T-helper 22 cell (primary cell): ENCODE data around the gene CSF3R.

Experiments
- DNase-seq: peaks from one replicate; pipeline ENCODE4 v3.0.0-alpha.2; 2020; ENCODE audit warnings: low read depth

Gene CSF3R

GRCh38 chr1:36457691-36458090 is 25.0 kb downstream of the CSF3R start:
- DNase-seq = no peak

- DNase-seq = no peak
Measured at GRCh38 chr1:36456391-36456928, 26.3 kb downstream of the CSF3R start.

DNA sequence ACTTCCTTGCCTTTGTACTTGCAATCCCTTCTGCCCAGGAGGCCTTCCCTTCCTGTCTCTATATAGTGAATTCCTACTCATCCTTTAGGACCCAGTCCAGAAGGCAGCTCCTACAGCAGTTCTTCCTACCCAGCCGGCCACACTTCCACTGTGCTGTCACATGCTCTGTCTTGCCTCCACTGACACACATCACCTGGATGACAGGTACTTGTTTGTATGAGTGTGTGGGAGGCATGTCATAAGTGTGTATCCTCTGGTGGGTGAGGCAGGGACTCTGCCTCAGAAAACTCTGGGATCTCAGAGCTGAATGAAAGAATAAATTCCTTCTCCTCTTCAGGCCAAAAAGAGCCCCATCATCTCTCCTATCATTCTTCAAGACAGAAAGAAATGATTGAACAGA is 27.3 kb downstream of the CSF3R start:
- DNase-seq = no peak

- DNase-seq = no peak
Measured at GRCh38 chr1:36453600-36454388, 28.9 kb downstream of the CSF3R start.

DNA sequence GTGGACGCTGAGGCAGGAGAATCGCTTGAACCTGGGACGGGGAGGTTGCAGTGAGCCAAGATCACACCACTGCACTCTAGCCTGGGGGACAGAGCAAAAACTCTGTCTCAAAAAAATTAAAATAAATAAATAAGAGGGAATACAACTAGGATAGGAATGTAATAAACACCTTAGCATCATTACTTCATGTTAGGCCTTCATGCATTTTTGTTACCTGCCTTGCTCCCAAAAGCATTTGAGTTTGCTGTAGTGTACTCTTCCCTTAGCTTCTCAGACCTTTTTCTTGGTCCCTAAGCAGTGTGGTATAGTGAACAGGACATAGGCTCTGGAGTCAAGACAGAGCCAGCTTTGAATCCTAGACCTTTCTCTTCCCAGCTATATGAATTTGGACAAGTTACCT is 29.7 kb downstream of the CSF3R start:
- no peak for DNase-seq

GRCh38 chr1:36450919-36451305 is 31.8 kb downstream of the CSF3R start:
- DNase-seq = no peak

DNA sequence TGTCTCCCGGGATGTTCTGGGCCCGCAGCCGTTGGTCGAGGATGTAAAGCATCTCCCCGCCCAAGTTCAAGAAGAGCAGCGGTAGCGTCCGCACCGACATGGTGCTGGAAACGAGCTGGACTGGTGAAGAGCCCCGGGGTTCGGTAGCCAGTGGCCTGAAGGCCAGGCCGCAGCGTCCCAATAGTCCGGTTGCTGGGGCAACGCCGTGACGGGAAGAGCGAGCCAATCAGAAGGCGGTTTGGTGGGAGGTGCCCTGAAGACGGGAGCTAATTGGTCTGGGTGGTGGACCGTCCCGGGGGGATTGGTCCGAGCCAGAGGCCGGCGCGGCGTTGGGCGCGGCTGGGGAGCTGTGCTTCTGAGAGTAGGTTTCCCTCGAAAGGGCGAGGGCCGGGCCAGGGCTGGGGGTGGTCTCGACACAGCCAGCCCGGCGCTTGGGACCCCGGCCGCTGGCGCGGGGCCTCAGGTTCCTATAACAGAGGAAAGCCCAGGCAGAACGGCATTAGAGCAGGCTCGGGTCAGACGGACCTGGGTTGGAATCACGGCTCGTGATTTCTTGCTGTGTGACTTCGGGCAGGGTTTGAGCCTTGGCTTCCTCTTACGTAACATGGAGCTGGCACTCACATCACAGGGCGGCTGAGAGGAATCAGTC is 32.3 kb downstream of the CSF3R start, which contains the start of gene OSCP1:
OSCP1 (minus strand) TSS at position 182 of the 649 bp plus-strand sequence; CDS start at position 100, 82 bp downstream.
- peak; percentile 78 for DNase-seq

GRCh38 chr1:36448530-36449056 is 34.1 kb downstream of the CSF3R start:
- DNase-seq = no peak

- DNase-seq = no peak
Measured at GRCh38 chr1:36447450-36447849, 35.3 kb downstream of the CSF3R start.

- no peak for DNase-seq
Measured at GRCh38 chr1:36446746-36447145, 36.0 kb downstream of the CSF3R start.

DNA sequence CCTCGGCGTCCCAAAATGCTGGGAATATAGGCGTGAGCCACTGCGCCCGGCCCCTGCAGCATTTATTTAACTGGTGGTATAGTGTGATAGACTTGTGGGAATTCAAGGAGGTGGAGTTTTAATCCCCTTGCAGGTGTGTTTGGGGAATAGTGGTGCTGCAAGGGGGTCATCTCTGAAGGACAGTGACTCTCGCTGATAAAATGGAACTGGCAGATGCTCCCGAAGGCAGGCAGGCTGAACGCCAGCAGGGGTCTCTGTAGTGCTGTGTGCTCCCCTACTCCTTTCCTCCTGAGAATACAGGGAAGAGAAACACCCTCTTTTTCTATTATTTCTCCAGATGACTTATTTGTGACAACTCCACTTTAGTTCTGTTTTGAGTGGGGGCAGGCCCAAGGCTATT is 36.4 kb downstream of the CSF3R start:
- DNase-seq = no peak

- DNase-seq = no peak
Measured at GRCh38 chr1:36443297-36443696, 39.4 kb downstream of the CSF3R start.

DNA sequence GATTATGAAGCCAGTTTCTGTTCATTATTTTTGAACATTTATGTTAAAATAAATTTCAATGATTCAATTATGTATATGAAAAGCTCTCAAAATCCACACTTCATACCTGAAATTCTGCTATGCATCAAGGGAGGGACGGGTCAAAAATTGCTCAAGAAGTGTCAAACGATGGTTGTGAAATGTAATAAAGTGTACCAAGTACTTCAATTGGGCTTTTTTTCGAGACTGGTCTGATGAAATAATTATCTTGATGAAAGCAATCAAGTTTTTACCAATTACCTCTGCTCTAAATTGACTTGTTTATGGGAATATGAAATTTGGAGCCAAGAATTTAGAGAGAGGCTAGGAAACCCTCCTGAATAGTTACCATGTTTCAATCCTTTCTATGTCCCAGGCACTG is 40.4 kb downstream of the CSF3R start:
- DNase-seq = no peak

GRCh38 chr1:36440646-36441045 is 42.1 kb downstream of the CSF3R start:
- DNase-seq = no peak

DNA sequence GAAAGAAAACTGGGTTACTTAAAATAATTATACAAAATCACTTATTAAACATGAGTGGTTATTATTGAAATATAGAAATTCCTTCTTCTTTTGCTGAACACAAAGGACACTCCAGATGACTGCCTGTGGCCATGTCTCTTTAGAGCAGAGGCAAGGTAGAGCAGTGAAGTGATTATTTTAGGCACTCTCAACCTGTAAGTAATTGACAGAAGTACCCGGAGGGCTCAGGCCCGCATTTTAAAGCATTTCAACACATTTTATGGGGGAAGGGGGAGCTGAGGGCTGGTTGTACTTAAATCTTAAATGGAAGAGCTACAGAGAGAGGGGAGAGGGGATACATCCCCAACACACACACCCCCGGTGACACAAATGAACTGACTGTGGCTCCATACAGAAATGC is 42.7 kb downstream of the CSF3R start:
- DNase-seq = no peak

DNA sequence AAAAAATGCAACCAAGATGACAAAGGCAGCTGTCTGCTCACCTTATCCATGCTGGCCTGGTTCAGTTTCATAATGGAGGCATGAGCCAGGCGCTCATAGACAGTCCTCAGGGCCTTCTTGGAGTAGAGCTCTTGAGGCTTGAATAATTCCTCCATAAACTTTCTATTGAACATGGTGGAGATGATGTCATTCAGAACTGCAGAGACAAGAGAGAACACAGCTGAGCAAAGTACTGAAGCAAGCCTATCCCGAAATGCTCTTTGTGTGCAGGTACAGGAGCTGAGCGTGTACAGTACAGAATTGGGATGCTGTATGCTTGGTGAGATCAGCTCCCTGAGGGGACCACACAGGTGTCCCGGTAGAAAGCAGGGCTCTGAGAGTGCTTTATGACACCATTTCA is 44.0 kb downstream of the CSF3R start:
- no peak for DNase-seq

DNA sequence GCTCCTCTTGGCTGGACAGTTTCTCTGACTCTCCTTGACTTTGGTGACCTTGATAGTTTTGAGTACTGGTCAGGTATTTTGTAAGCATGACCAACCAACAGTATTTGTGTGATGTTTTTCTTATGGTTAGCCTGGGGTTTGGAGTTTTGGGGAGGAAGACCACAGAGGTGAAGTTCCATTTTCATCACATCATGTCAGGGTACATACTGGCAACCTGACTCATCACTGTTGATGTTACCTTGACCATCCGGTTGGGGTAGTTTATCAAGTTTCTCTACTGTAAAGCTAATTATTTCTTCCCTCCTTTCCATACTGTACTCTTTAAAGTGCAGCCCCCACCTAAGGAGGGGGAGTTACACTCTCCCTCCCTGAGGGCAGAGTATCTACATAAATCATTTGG is 45.9 kb downstream of the CSF3R start:
- DNase-seq = no peak

- DNase-seq = no peak
Measured at GRCh38 chr1:36433102-36433501, 49.6 kb downstream of the CSF3R start.

- no peak for DNase-seq
Measured at GRCh38 chr1:36432616-36433015, 50.1 kb downstream of the CSF3R start.

- no peak for DNase-seq
Measured at GRCh38 chr1:36425791-36426190, 56.9 kb downstream of the CSF3R start.

DNA sequence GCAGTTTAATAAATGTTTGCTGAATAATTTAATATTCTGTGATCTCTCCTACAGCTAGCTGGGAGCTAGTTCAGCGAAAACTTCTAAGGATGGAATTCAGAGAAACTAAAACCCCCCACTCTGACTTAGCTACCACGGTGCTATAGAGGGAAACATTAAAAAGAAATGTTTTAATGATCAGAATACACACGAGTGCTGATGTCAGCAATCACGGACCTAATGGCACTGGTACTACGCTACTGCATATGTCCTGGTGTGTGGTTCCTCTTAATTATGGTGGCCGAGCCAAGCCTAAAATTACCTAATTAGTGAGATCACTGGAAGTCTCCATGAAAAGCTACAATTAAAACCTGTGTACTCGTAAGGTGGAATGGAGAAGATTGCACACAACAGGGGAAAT is 61.1 kb downstream of the CSF3R start:
- no peak for DNase-seq

- peak; percentile 67 for DNase-seq
Measured at GRCh38 chr1:36420836-36421317, 61.8 kb downstream of the CSF3R start.

GRCh38 chr1:36420409-36420808 is 62.3 kb downstream of the CSF3R start:
- DNase-seq = no peak
